ENCODE results near the gene SCML1.

DNA sequence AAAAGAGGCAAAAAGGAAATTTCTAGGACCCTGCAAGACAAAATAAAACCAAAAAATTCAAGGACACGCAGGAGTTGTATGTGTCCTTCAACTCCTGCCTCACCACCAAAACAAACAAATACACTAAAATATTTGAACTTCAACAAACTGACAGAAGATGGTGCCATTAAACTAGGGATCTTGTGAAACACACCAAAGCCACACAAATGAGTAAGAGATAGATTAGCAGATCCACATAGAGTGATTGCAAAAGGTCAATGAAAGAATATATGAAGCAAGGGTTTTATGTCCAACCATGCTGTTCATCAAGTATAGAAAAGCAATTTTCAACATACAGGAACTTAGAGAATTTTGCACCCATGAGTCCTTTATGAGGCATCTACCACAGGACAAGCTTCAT, 40.1 kb upstream of the SCML1 start:
- TF ChIP-seq POLR2AphosphoS5 (IDR thresholded peaks at IDR 0.05; ENCODE audit: control insufficient read depth, insufficient read depth, low read depth, low read length) (no peak), L3MBTL2 (IDR thresholded peaks at IDR 0.05) (no peak), HNRNPLL (IDR thresholded peaks at IDR 0.05; ENCODE audit: low read depth, low read length, poor library complexity, severe bottlenecking) (no peak), ZNF23 (CRISPR knock-in tag; IDR thresholded peaks at IDR 0.05) (no peak), TGIF2 (CRISPR knock-in tag; IDR thresholded peaks at IDR 0.05) (no peak), TCF3 (CRISPR knock-in tag; IDR thresholded peaks at IDR 0.05) (no peak), ARHGAP35 (IDR thresholded peaks at IDR 0.05; ENCODE audit: partially characterized antibody) (no peak), JUND (IDR thresholded peaks at IDR 0.05; ENCODE audit: borderline replicate concordance, low read depth, low read length) (no peak), JUND (tag; IDR thresholded peaks at IDR 0.05; ENCODE audit: borderline replicate concordance, low read depth, low read length) (no peak), NFE2L1 (tag; IDR thresholded peaks at IDR 0.05; ENCODE audit: borderline replicate concordance, low read depth) (no peak), HNRNPL (IDR thresholded peaks at IDR 0.05; ENCODE audit: low read depth, low read length) (no peak)
- TF ChIP-seq, protein P1, sequence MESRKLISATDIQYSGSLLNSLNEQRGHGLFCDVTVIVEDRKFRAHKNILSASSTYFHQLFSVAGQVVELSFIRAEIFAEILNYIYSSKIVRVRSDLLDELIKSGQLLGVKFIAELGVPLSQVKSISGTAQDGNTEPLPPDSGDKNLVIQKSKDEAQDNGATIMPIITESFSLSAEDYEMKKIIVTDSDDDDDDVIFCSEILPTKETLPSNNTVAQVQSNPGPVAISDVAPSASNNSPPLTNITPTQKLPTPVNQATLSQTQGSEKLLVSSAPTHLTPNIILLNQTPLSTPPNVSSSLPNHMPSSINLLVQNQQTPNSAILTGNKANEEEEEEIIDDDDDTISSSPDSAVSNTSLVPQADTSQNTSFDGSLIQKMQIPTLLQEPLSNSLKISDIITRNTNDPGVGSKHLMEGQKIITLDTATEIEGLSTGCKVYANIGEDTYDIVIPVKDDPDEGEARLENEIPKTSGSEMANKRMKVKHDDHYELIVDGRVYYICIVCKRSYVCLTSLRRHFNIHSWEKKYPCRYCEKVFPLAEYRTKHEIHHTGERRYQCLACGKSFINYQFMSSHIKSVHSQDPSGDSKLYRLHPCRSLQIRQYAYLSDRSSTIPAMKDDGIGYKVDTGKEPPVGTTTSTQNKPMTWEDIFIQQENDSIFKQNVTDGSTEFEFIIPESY (CRISPR knock-in tag; IDR thresholded peaks at IDR 0.05): no peak
- TF ChIP-seq, protein P2, sequence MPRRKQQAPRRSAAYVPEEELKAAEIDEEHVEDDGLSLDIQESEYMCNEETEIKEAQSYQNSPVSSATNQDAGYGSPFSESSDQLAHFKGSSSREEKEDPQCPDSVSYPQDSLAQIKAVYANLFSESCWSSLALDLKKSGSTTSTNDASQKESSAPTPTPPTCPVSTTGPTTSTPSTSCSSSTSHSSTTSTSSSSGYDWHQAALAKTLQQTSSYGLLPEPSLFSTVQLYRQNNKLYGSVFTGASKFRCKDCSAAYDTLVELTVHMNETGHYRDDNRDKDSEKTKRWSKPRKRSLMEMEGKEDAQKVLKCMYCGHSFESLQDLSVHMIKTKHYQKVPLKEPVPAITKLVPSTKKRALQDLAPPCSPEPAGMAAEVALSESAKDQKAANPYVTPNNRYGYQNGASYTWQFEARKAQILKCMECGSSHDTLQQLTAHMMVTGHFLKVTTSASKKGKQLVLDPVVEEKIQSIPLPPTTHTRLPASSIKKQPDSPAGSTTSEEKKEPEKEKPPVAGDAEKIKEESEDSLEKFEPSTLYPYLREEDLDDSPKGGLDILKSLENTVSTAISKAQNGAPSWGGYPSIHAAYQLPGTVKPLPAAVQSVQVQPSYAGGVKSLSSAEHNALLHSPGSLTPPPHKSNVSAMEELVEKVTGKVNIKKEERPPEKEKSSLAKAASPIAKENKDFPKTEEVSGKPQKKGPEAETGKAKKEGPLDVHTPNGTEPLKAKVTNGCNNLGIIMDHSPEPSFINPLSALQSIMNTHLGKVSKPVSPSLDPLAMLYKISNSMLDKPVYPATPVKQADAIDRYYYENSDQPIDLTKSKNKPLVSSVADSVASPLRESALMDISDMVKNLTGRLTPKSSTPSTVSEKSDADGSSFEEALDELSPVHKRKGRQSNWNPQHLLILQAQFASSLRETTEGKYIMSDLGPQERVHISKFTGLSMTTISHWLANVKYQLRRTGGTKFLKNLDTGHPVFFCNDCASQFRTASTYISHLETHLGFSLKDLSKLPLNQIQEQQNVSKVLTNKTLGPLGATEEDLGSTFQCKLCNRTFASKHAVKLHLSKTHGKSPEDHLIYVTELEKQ (CRISPR knock-in tag; IDR thresholded peaks at IDR 0.05): no peak

Data from K562 (cell line).